NT2/D1 (cell line): ENCODE data around the gene SMIM7.
"Not testable (repeated sequence)": the region's sequence is repeated elsewhere in the genome, so short reads cannot be mapped to it uniquely, and the experiment has no call there.

Source experiments
- DNase-seq: peaks from one replicate; pipeline ENCODE4 v3.0.0-alpha.2; 2011; ENCODE audit warnings: low read depth, low spot score
- H3K27me3 ChIP-seq: 2 replicates; pipeline ENCODE4 v1.6.0; 2011; ENCODE audit warnings: mild to moderate bottlenecking; ENCODE audit not compliant: insufficient read length, insufficient read depth
- H3K36me3 ChIP-seq: 2 replicates; pipeline ENCODE4 v1.6.1; 2011; ENCODE audit warnings: mild to moderate bottlenecking, low read length, mixed read lengths; ENCODE audit not compliant: insufficient read depth, insufficient read length
- H3K4me1 ChIP-seq: 2 replicates; pipeline ENCODE4 v1.5.1; 2011; ENCODE audit not compliant: insufficient read depth, insufficient read length
- H3K4me3 ChIP-seq: 2 replicates; pipeline ENCODE4 v1.5.1; 2011; ENCODE audit warnings: low read depth; ENCODE audit not compliant: insufficient read length
- H3K9ac ChIP-seq: 2 replicates; pipeline ENCODE4 v1.6.0; 2011; ENCODE audit warnings: low read depth; ENCODE audit not compliant: insufficient read length
- H3K9me3 ChIP-seq: 2 replicates; pipeline ENCODE4 v1.5.1; 2011; ENCODE audit warnings: mild to moderate bottlenecking, low read length; ENCODE audit not compliant: insufficient read depth
- SUZ12 ChIP-seq: IDR thresholded peaks from 2 replicates; pipeline ENCODE4 v1.6.1; 2011; ENCODE audit not compliant: insufficient read length, insufficient read depth; ENCODE audit errors: extremely low read depth
- YY1 ChIP-seq: IDR thresholded peaks from 2 replicates; pipeline ENCODE4 v1.6.1; 2011; ENCODE audit not compliant: insufficient read length, insufficient read depth
- ZNF274 ChIP-seq: IDR thresholded peaks from 2 replicates; pipeline ENCODE4 v1.6.1; 2011; ENCODE audit warnings: mild to moderate bottlenecking, low read depth, low read length

The SMIM7 gene

DNA sequence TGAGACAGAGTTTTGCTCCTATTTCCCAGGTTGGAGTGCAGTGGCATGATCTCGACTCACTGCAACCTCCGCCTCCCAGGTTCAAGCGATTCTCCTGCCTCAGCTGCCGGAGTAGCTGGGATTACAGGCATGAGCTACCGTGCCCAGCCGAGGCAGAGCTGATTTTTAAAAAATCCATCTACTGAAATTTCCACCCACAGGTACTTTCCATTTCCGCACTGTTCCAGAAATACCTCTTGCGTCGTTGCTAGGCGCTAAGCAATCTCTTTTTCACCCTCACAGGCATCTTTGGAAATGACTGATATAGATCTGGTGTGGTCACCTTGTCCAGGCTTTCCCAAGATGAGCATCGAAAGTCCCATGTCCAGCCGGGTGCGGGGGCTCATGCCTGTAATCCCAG, 10.3 kb upstream of the SMIM7 start:
- Histone ChIP-seq H3K9me3 (no peaks in the 10 kb centered on the region), H3K27me3 (no peaks in the 10 kb centered on the region), H3K9ac (no peak overlapping the region), H3K4me1 (peaks cover 3% of the 10 kb centered on the region), H3K4me3 (no peak overlapping the region), H3K36me3 (no peaks in the 10 kb centered on the region)
- no peak for DNase-seq
- no peak for TF ChIP-seq YY1

DNA sequence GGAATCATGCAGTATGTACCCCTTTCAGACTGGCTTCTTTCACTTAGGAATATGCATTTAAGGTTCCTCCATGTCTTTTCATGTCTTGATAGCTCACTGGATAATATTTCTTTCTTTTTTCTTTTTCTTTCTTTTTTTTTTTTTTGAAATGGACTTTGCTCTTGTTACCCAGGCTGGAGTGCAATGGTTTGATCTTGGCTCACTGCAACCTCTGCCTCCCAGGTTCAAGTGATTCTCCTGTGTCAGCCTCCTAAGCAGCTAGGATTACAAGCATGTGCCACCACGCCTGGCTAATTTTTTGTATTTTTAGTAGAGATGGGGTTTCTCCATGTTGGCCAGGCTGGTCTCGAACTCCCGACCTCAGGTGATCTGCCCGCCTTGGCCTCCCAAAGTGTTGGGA, 8.8 kb upstream of the SMIM7 start:
- H3K36me3 ChIP-seq, H3K4me3 ChIP-seq, H3K4me1 ChIP-seq, H3K9me3 ChIP-seq, DNase-seq, H3K9ac ChIP-seq, H3K27me3 ChIP-seq: not testable (repeated sequence)

DNA sequence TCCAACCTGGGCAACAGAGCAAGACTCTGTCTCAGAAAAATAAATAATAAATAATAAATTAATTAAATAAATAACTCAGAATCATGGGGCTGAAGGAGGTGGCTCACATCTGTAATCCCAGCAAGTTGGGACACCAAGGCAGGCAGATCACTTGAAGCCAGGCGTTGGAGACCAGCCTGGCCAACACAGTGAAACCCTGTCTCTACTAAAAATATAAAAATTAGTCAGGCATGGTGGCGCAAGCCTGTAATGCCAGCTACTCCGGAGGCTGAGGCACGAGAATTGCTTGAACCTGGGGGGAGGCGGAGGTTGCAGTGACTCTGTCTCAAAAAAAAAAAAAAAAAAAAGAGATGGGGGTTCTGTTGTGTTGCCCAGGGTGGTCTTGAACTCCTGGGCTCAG, 8.2 kb upstream of the SMIM7 start:
- Histone ChIP-seq H3K9me3 (no peaks in the 10 kb centered on the region), H3K27me3 (no peaks in the 10 kb centered on the region), H3K9ac (no peak overlapping the region), H3K4me3 (no peak overlapping the region), H3K36me3 (no peaks in the 10 kb centered on the region), H3K4me1 (peaks cover 3% of the 10 kb centered on the region)
- no peak for TF ChIP-seq YY1
- no peak for TF ChIP-seq SUZ12
- no peak for TF ChIP-seq ZNF274
- DNase-seq: no peak

DNA sequence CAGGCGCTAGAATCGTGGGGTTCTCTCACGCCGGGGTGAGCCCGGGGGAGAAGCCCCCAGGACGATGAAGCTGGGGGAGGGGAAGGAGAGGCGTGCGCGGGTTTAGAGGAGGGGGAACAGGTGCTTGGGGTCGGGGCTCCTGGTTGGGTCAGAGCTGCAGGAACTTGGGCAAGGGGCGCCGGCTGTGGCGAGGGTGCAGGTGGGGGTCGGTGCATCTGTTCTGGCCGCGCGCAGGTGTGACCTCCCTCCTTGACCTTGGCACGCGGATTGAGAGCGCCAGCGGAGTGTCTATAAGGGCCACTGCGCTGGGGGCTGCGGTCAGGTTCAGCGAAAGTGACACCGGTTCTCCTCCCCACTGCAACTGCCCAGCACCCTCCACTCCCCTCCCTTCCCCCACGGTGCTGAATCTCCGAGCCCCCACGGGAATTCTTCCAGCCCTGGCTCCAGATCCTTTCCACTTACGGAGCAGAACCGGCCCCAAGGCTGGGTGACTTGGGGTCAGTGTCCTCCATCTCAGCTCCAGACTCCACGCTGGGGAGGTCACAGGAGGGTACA, 1.6 kb upstream of the SMIM7 start:
- Histone ChIP-seq H3K9me3 (no peaks in the 10 kb centered on the region), H3K27me3 (peaks cover 19% of the 10 kb centered on the region), H3K36me3 (peaks cover 30% of the 10 kb centered on the region), H3K9ac (peak overlapping the region; percentile 77), H3K4me1 (peaks cover 11% of the 10 kb centered on the region), H3K4me3 (peak overlapping the region; percentile 82)
- DNase-seq: no peak
- TF ChIP-seq YY1: no peak
- TF ChIP-seq ZNF274: no peak
- TF ChIP-seq SUZ12: no peak

DNA sequence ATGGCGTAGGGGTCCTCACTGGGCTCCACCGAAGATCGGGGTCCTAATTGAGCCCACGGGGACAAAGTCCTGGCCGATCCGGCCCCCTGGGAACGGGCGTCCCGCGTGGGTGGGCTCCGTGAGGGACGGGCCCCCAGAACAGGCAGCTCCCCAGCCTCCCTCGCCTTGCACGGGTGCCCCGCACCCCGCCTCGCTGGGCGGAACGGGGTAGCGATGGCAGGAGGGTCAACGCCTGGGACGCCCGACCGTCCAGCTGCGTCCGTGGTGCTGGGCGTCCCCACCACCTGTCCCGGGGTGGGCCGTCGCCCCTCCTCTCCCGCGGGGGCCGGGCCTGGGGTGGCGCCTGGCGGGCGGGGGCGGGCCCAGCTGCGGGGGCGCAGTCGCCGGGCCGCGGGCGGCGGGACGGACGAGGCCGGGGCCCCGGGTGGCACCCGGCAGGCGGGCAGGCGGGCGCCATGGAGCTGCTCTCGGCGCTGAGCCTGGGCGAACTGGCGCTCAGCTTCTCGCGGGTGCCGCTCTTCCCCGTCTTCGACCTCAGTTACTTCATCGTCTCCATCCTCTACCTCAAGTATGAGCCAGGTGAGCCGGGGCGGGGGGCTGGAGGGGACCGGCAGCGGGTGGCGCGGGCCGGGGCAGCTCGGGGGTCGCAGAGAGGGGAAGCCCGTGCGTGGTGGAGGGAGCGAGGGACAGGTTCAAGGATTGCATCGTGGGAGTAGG, 977 bp upstream of the SMIM7 start, which contains the start of gene TMEM38A:
Gene TMEM38A (plus strand): TSS at position 377 of the 717 bp plus-strand sequence. CDS start 79 bp downstream, at position 456.
- H3K4me1 ChIP-seq: peaks cover 11% of the 10 kb centered on the region
- no peak for DNase-seq
- TF ChIP-seq YY1 (no peak), SUZ12 (no peak), ZNF274 (no peak)
- peak within 1 kb of the TSS; percentile 82 for H3K4me3 ChIP-seq
- peaks cover 36% of the 10 kb centered on the region for H3K36me3 ChIP-seq
- H3K9ac ChIP-seq: peak within 1 kb of the TSS; percentile 97
- H3K27me3 ChIP-seq: peaks cover 19% of the 10 kb centered on the region
- no peaks in the 10 kb centered on the region for H3K9me3 ChIP-seq

DNA sequence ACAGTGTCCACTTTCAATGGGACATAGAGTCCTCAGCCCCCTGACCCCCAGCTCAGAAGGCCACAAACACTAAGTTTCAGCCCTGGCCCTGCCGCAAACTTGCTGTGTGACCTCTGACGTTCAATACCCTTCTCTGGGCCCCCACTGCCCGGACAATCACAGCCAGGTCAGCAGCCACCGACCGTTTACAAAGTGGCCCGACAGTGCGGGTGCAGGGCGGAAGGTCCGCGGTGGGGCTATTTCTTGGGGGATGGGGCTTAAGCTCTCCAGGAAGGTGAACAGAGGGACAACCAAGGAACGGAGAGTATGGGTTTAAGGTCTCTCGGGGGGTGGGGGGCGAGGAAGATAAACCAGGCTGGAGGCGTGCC, 496 bp downstream of the SMIM7 start:
- H3K36me3 ChIP-seq: peaks cover 50% of the 10 kb centered on the region
- no peak for DNase-seq
- TF ChIP-seq YY1 (no peak), ZNF274 (no peak), SUZ12 (no peak)

DNA sequence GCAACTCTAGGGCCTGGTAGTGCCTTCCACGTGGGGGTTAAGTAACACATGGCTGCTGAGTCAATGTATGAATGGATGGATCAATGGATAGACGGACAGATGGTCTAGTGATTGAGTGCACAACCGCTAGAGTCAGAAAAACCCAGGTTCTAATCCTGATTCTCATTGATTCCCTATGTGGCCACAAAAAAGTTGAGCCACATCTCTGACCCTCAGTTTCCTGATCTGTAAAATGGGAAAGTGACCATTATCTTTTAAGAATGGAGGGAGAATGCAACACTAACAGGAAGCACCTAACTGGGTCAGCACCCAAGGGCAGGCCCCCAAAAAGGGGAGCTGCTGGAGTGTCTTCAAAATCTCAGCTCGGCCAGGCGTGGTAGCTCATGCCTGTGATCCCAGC, 2.6 kb downstream of the SMIM7 start:
- H3K36me3 ChIP-seq: peaks cover 67% of the 10 kb centered on the region
- H3K4me3 ChIP-seq: no peak overlapping the region
- peaks cover 11% of the 10 kb centered on the region for H3K4me1 ChIP-seq
- peaks cover 19% of the 10 kb centered on the region for H3K27me3 ChIP-seq
- H3K9ac ChIP-seq: no peak overlapping the region
- DNase-seq: no peak
- no peaks in the 10 kb centered on the region for H3K9me3 ChIP-seq
- TF ChIP-seq ZNF274: no peak
- TF ChIP-seq SUZ12: no peak
- TF ChIP-seq YY1: no peak

More for the DNA sequence above, 496 bp downstream of the SMIM7 start:
- no peaks in the 10 kb centered on the region for H3K9me3 ChIP-seq
- H3K4me1 ChIP-seq: peaks cover 11% of the 10 kb centered on the region
- peaks cover 19% of the 10 kb centered on the region for H3K27me3 ChIP-seq
- peak overlapping the region; percentile 97 for H3K9ac ChIP-seq
- peak overlapping the region; percentile 82 for H3K4me3 ChIP-seq
